Neural crest cell (in vitro differentiated cells): Measurements from ENCODE around the gene VSIG10L. TPM values are rescaled to one million over a fixed set of nuclear protein-coding genes. Genes with fewer than 3 reads are reported as not detected.

Source experiments
- DNase-seq: peaks from one replicate; pipeline ENCODE4 v3.0.0; 2021; ENCODE audit warnings: low read depth, mixed read lengths, low spot score
- H3K27ac Mint-ChIP-seq: one replicate; pipeline ENCODE4 v1.8.0; 2021; ENCODE audit warnings: mild to moderate bottlenecking, mixed read lengths; ENCODE audit not compliant: unreplicated experiment
- H3K27me3 Mint-ChIP-seq: 2 replicates; pipeline ENCODE4 v1.8.0; 2021; ENCODE audit warnings: low read depth, mild to moderate bottlenecking, mixed read lengths
- H3K36me3 Mint-ChIP-seq: 2 replicates; pipeline ENCODE4 v1.8.0; 2021; ENCODE audit warnings: low read depth, mild to moderate bottlenecking, mixed read lengths
- H3K4me1 Mint-ChIP-seq: 2 replicates; pipeline ENCODE4 v1.8.0; 2021; ENCODE audit warnings: mixed read lengths
- H3K4me3 Mint-ChIP-seq: one replicate; pipeline ENCODE4 v1.8.0; 2021; ENCODE audit warnings: mild to moderate bottlenecking, mixed read lengths
- H3K9me3 Mint-ChIP-seq: 2 replicates; pipeline ENCODE4 v1.8.0; 2021; ENCODE audit warnings: mixed read lengths
- CTCF ChIP-seq: fragments of 200-600 bp; sonication (generic); conservative IDR thresholded peaks from 2 replicates; pipeline ENCODE4 v1.5.0; 2021; ENCODE audit warnings: antibody characterized with exemption, mild to moderate bottlenecking
- total RNA-seq: library from RNA; stranded (reverse); gene quantifications from 2 replicates; pipeline ENCODE4 v1.2.1, GENCODE V29; 2021

VSIG10L gene
- total RNA-seq, 1 donor from 2014 or later: 3.1 TPM

- peak overlapping the region; percentile 86 for H3K27ac Mint-ChIP-seq
- H3K9me3 Mint-ChIP-seq: no peaks in the 10 kb centered on the region
- peaks cover 20% of the 10 kb centered on the region for H3K4me1 Mint-ChIP-seq
- TF ChIP-seq CTCF: peak; percentile 92
- peak overlapping the region; percentile 89 for H3K4me3 Mint-ChIP-seq
- peak; percentile 81 for DNase-seq
- H3K36me3 Mint-ChIP-seq: no peaks in the 10 kb centered on the region
- H3K27me3 Mint-ChIP-seq: peaks cover 15% of the 10 kb centered on the region
Observed at GRCh38 chr19:51338563-51339312, 3.2 kb downstream of the VSIG10L start.

GRCh38 chr19:51337861-51338562 lies 3.9 kb downstream of the VSIG10L start:
- TF ChIP-seq CTCF: no peak
- peaks cover 20% of the 10 kb centered on the region for H3K4me1 Mint-ChIP-seq
- no peak overlapping the region for H3K27ac Mint-ChIP-seq

GRCh38 chr19:51337141-51337860 lies 4.6 kb downstream of the VSIG10L start:
- H3K27me3 Mint-ChIP-seq: peaks cover 11% of the 10 kb centered on the region
- H3K4me1 Mint-ChIP-seq: peaks cover 20% of the 10 kb centered on the region
- no peak overlapping the region for H3K27ac Mint-ChIP-seq
- H3K36me3 Mint-ChIP-seq: no peaks in the 10 kb centered on the region
- DNase-seq: no peak
- no peaks in the 10 kb centered on the region for H3K9me3 Mint-ChIP-seq
- TF ChIP-seq CTCF: no peak
- no peak overlapping the region for H3K4me3 Mint-ChIP-seq

More at GRCh38 chr19:51337861-51338562, 3.9 kb downstream of the VSIG10L start:
- Mint-ChIP-seq H3K9me3 (no peaks in the 10 kb centered on the region), H3K27me3 (peaks cover 14% of the 10 kb centered on the region), H3K36me3 (no peaks in the 10 kb centered on the region), H3K4me3 (peak overlapping the region; percentile 89)
- no peak for DNase-seq

- Mint-ChIP-seq H3K4me3 (no peak overlapping the region), H3K9me3 (peaks cover 8% of the 10 kb centered on the region), H3K4me1 (peaks cover 12% of the 10 kb centered on the region), H3K27ac (no peak overlapping the region), H3K27me3 (no peaks in the 10 kb centered on the region), H3K36me3 (peaks cover 8% of the 10 kb centered on the region)
- no peak for DNase-seq
- TF ChIP-seq CTCF: no peak
Observed at GRCh38 chr19:51333836-51334460, 8.0 kb downstream of the VSIG10L start.

GRCh38 chr19:51331716-51332115 lies 10.2 kb downstream of the VSIG10L start:
- no peak overlapping the region for H3K27ac Mint-ChIP-seq
- H3K4me1 Mint-ChIP-seq: peaks cover 12% of the 10 kb centered on the region
- no peaks in the 10 kb centered on the region for H3K27me3 Mint-ChIP-seq
- peaks cover 10% of the 10 kb centered on the region for H3K9me3 Mint-ChIP-seq
- peaks cover 11% of the 10 kb centered on the region for H3K36me3 Mint-ChIP-seq
- H3K4me3 Mint-ChIP-seq: no peak overlapping the region
- DNase-seq: no peak
- no peak for TF ChIP-seq CTCF
